Peyer's patch (tissue), 4 donors: Measurements from ENCODE around the gene PRRC2B.

ENCODE experiments used
- CTCF ChIP-seq, 6 experiments: fragments of 450-650 bp in 4 of 6; fragments of 200-600 bp in 2 of 6; sonication (generic) in 1 of 6; IDR thresholded peaks; one replicate each; pipeline ENCODE4 v1.5.1; 2017 to 2019; ENCODE audit warnings: antibody characterized with exemption in 6 of 6, mild to moderate bottlenecking in 3 of 6, moderate library complexity in 1 of 6
- POLR2A ChIP-seq, 2 donors: fragments of 450-650 bp; IDR thresholded peaks; one replicate each; pipeline ENCODE4 v1.5.1; 2017; ENCODE audit warnings: antibody characterized with exemption in 2 of 2, mild to moderate bottlenecking in 2 of 2, moderate library complexity in 2 of 2

- TF ChIP-seq CTCF (IDR thresholded peaks at IDR 0.05) (no peak), POLR2A (IDR thresholded peaks at IDR 0.05) (no peak)
Measured at GRCh38 chr9:131491001-131491710, 97.3 kb downstream of the PRRC2B start.
